Neural crest cell (in vitro differentiated cells): ENCODE results near the gene PTMS. TPM values are rescaled to one million over a fixed set of nuclear protein-coding genes. Genes with fewer than 3 reads are reported as not detected.

Experiments used
- DNase-seq: peaks from one replicate; pipeline ENCODE4 v3.0.0; 2021; ENCODE audit warnings: low read depth, mixed read lengths, low spot score
- H3K27ac Mint-ChIP-seq: one replicate; pipeline ENCODE4 v1.8.0; 2021; ENCODE audit warnings: mild to moderate bottlenecking, mixed read lengths; ENCODE audit not compliant: unreplicated experiment
- H3K27me3 Mint-ChIP-seq: 2 replicates; pipeline ENCODE4 v1.8.0; 2021; ENCODE audit warnings: low read depth, mild to moderate bottlenecking, mixed read lengths
- H3K36me3 Mint-ChIP-seq: 2 replicates; pipeline ENCODE4 v1.8.0; 2021; ENCODE audit warnings: low read depth, mild to moderate bottlenecking, mixed read lengths
- H3K4me1 Mint-ChIP-seq: 2 replicates; pipeline ENCODE4 v1.8.0; 2021; ENCODE audit warnings: mixed read lengths
- H3K4me3 Mint-ChIP-seq: one replicate; pipeline ENCODE4 v1.8.0; 2021; ENCODE audit warnings: mild to moderate bottlenecking, mixed read lengths
- H3K9me3 Mint-ChIP-seq: 2 replicates; pipeline ENCODE4 v1.8.0; 2021; ENCODE audit warnings: mixed read lengths
- total RNA-seq: library from RNA; stranded (reverse); gene quantifications from 2 replicates; pipeline ENCODE4 v1.2.1, GENCODE V29; 2021
- TF ChIP-seq, protein P1 (sequence below): fragments of 200-600 bp; sonication (generic); conservative IDR thresholded peaks from 2 replicates; pipeline ENCODE4 v1.5.0; 2021; ENCODE audit warnings: antibody characterized with exemption, mild to moderate bottlenecking

The PTMS gene
- total RNA-seq, 1 donor from 2014 or later: 669 TPM

DNA sequence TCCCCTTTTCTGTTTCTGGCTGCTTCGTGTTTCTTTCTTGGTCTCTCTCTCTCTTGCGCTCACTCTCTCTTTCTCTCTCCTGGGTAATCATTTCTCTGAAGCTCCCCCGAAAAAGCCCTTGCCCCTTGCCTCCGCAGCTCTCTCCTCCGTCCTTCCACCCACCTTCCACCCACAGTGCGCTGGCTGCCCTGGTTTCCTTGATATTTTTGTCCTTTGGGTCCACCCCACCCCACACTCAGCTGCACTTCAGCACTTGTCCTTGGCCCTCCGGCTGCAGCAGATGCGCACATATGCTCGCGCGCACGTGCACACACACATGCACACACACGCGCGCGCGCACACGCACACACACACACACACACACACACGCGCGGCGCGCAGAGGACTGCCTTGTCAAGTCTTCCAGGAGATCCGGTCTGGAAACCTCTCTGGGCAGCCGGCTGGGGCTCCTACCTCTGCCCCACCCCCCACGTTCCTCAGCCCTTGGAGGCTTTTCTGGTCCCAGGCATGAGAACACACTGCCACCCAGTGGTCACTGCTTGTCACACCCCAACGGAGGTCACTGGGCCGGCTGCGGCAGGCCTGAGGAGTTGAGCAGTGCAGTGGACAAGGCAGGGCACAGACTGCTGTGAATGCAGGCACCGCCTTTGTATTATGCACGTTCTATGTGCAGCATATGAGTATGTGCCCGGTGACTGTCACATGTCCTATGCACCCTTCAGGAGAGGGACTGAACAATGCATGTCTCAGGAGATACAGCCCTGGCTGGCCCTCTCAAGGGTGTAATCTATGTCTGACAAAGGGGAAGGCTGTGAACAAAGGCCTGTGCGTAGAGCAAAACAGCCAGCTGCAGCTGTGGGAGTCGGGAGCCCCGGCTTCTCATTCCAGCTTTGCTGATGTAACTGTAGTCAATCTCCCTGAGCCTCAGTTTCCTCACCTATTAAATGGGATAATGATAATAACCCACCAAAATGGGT, 12.7 kb downstream of the PTMS start:
- Mint-ChIP-seq H3K4me3 (peak overlapping the region; percentile 84), H3K4me1 (peaks cover 25% of the 10 kb centered on the region), H3K9me3 (no peaks in the 10 kb centered on the region), H3K27me3 (peaks cover 18% of the 10 kb centered on the region), H3K27ac (peak overlapping the region; percentile 82), H3K36me3 (peaks cover 11% of the 10 kb centered on the region)
- DNase-seq: peak; percentile 99
- TF ChIP-seq, protein P1, sequence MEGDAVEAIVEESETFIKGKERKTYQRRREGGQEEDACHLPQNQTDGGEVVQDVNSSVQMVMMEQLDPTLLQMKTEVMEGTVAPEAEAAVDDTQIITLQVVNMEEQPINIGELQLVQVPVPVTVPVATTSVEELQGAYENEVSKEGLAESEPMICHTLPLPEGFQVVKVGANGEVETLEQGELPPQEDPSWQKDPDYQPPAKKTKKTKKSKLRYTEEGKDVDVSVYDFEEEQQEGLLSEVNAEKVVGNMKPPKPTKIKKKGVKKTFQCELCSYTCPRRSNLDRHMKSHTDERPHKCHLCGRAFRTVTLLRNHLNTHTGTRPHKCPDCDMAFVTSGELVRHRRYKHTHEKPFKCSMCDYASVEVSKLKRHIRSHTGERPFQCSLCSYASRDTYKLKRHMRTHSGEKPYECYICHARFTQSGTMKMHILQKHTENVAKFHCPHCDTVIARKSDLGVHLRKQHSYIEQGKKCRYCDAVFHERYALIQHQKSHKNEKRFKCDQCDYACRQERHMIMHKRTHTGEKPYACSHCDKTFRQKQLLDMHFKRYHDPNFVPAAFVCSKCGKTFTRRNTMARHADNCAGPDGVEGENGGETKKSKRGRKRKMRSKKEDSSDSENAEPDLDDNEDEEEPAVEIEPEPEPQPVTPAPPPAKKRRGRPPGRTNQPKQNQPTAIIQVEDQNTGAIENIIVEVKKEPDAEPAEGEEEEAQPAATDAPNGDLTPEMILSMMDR: peak; percentile 100

DNA sequence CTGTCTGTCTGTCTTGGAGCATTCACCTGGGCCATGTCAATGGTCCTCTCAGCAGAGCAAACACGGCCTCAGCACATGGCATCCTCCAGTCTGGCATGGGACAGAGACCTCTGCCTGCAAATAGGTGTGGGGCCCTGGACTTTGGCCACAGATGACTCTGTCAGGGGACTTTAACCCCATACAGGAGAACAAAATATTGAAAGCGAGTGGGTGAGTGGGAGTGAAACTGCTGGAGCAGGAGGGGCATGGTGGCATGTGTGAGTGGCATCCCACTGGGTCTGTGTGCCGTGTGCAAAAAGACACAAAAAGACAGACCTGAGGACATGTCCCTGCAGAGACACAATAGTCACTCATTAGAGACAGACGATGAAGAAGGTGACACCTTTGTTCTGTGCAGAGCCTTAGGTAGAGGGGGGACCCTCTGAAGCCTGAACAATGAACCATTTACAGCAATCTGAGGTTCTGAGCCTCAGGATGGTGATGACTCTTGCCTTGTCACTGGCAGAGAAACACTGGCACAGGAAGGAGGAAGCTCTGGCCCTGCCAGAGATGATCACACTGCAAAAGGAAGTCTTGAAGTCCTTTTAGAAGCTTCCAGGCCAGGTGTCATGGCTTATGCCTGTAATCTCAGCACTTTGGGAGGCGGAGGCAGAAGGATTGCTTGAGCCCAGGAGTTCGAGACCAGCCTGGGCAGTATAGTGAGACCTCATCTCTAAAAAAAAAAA, 13.7 kb downstream of the PTMS start:
- H3K36me3 Mint-ChIP-seq: peaks cover 9% of the 10 kb centered on the region
- H3K4me3 Mint-ChIP-seq: peak overlapping the region; percentile 84
- TF ChIP-seq, protein P1: no peak
- no peak for DNase-seq
- peaks cover 22% of the 10 kb centered on the region for H3K4me1 Mint-ChIP-seq
- no peaks in the 10 kb centered on the region for H3K9me3 Mint-ChIP-seq
- H3K27me3 Mint-ChIP-seq: peaks cover 9% of the 10 kb centered on the region
- peak overlapping the region; percentile 82 for H3K27ac Mint-ChIP-seq

DNA sequence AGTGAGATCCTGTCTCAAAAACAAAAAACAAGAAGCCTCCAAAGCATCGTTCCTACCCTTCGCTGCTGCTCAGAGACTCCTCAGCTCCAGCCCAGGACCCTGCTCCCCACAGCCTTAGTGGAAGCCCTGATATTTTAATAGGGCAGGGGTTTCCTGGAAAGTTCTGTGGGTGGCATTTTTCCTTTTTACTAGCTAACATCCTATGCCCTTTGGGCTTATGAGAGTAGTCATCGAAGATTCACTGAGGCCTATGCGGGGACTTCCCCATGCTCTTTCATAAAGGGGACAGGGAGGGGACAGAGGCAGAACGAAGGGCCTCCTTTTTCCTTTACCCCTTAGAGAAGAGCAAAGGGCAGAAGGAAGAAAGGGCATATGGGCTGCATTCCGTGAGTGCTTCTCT, 14.4 kb downstream of the PTMS start:
- Mint-ChIP-seq H3K4me3 (no peak overlapping the region), H3K27me3 (peaks cover 9% of the 10 kb centered on the region), H3K36me3 (peaks cover 4% of the 10 kb centered on the region), H3K9me3 (no peaks in the 10 kb centered on the region), H3K27ac (no peak overlapping the region), H3K4me1 (peaks cover 21% of the 10 kb centered on the region)
- TF ChIP-seq, protein P1: no peak
- DNase-seq: no peak

DNA sequence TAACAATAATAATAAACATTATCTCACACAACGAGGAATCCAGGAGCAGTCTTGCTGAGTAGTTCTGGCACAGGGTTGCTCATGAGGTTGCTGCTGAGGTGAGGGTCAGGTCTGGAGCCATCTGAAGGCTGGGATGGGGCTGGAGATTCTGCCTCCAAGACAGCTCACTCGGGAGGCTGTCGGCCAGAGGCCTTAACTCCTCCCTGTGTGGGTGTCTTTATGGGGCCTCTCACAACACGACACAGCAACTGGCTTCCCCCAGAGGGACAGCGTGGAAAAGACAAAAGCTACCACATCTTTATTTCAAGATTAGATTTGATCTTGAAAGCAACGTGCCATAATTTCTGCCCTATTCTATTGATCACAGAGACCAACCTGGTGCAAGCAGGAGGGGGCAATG, 16.0 kb downstream of the PTMS start:
- DNase-seq: no peak
- Mint-ChIP-seq H3K27me3 (peaks cover 6% of the 10 kb centered on the region), H3K9me3 (no peaks in the 10 kb centered on the region), H3K4me3 (no peak overlapping the region), H3K36me3 (no peaks in the 10 kb centered on the region), H3K27ac (no peak overlapping the region), H3K4me1 (peaks cover 31% of the 10 kb centered on the region)
- TF ChIP-seq, protein P1: no peak

DNA sequence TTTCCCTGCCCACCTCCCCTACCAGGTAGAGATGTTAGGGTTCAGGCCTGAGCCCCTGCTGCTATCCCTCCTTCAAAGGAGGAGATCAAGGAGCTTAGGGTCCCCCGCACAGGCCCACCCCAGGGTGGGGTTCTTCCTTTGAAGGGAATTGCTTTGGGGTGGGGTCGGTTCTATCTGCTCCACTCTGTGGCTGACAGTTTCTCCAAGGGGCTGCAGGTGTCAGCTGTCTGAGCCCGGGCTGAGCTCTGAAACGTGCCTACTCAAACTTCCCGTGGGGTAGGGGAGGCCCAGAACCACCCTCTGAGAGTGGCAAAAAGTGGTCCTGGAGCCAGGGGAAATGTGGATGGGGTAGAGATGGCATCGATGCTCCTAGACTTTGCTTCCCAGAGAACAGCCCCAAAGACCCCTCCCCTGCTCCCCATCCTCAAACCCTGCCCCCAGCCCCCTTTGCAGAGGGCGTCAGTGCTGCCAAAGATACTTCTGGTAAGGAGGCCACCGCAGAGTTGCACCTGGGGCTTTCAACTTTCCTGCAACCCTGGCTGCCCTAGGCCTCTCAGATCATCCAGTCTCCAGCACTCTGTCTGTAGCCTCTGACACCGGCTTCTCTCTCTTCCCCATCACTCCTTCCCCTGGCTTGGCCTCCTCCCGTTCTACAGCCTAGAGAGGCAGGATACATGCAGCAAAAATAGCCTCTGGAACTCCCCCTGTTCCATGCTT, 16.8 kb downstream of the PTMS start:
- Mint-ChIP-seq H3K4me3 (no peak overlapping the region), H3K9me3 (no peaks in the 10 kb centered on the region), H3K27ac (no peak overlapping the region), H3K27me3 (peaks cover 6% of the 10 kb centered on the region), H3K4me1 (peaks cover 29% of the 10 kb centered on the region), H3K36me3 (no peaks in the 10 kb centered on the region)
- no peak for DNase-seq
- TF ChIP-seq, protein P1: no peak
